ENCODE results near the gene TRAPPC3. TPM values are rescaled to one million over a fixed set of nuclear protein-coding genes. Genes with fewer than 3 reads are reported as not detected.

The TRAPPC3 gene
- total and polyA plus RNA-seq, 2 experiments from 2014 or later = 45.6 to 55.9 TPM

DNA sequence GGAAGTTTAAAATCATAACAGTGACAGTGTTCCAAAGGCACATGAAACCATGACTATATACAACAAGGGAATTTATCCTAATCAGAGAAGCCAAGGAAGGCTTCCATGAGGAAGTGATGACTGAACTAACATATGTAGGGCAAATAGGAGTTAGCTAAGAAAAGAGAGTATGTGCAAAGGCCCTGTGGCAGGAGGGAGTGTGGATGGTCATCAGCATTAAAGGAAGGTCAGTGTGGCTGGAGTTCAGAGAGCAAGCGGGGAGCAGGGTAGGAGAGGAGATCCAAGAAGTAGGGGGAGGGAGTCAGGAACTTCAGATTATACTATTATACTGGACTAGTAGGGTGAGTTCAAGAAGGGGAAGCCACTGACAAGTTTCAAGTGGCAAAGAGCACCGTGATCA lies 15.1 kb upstream of the TRAPPC3 start:
- H3K27me3 Mint-ChIP-seq (ENCODE audit: insufficient read depth, low read depth, poor library complexity) = peaks cover 8% of the 10 kb centered on the region
- H3K4me3 Mint-ChIP-seq = no peak overlapping the region
- Histone ChIP-seq H3K27me3 (ENCODE audit: insufficient read depth) (no peaks in the 10 kb centered on the region), H3F3A (replicated peaks; ENCODE audit: low read depth) (peaks cover 7% of the 10 kb centered on the region; the same call in 1 of the 2 replicates), H2AFZ (no peak overlapping the region), H3K9me2 (ENCODE audit: insufficient read depth) (no peaks in the 10 kb centered on the region), H3K36me3 (ENCODE audit: insufficient read depth) (no peaks in the 10 kb centered on the region), H3K4me2 (no peak overlapping the region), H3K4me1 (ENCODE audit: insufficient read depth) (peaks cover 13% of the 10 kb centered on the region), H3K27ac (ENCODE audit: low read depth) (no peak overlapping the region), H3K4me3 (no peak overlapping the region), H4K20me1 (replicated peaks; ENCODE audit: insufficient read depth) (peaks cover 13% of the 10 kb centered on the region), H3K79me2 (replicated peaks; ENCODE audit: insufficient read depth) (peaks cover 20% of the 10 kb centered on the region)
- peaks cover under 1% of the 10 kb centered on the region; the same call in 2 of the 3 replicates for H3K36me3 Mint-ChIP-seq (ENCODE audit: low read depth)
- H3K4me1 Mint-ChIP-seq = peaks cover 24% of the 10 kb centered on the region
- no peak overlapping the region for H3K27ac Mint-ChIP-seq
- ATAC-seq = no peak
- H3K9me3 Mint-ChIP-seq = no peaks in the 10 kb centered on the region
- DNase-seq (ENCODE audit: low spot score) = no peak
- TF ChIP-seq, protein P1, sequence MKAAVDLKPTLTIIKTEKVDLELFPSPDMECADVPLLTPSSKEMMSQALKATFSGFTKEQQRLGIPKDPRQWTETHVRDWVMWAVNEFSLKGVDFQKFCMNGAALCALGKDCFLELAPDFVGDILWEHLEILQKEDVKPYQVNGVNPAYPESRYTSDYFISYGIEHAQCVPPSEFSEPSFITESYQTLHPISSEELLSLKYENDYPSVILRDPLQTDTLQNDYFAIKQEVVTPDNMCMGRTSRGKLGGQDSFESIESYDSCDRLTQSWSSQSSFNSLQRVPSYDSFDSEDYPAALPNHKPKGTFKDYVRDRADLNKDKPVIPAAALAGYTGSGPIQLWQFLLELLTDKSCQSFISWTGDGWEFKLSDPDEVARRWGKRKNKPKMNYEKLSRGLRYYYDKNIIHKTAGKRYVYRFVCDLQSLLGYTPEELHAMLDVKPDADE (IDR thresholded peaks at IDR 0.05) = no peak
- TF ChIP-seq ZNF331 (CRISPR knock-in tag; IDR thresholded peaks at IDR 0.05; ENCODE audit: low read depth) (no peak), EZH2 (IDR thresholded peaks at IDR 0.05; ENCODE audit: low read depth, unreplicated experiment) (no peak), ZNF114 (CRISPR knock-in tag; IDR thresholded peaks at IDR 0.05) (no peak), JUNB (IDR thresholded peaks at IDR 0.05; ENCODE audit: unreplicated experiment) (no peak), EZH2phosphoT487 (IDR thresholded peaks at IDR 0.05; ENCODE audit: unreplicated experiment) (no peak), CREB1 (CRISPR knock-in tag; IDR thresholded peaks at IDR 0.05; ENCODE audit: low read depth) (no peak), STAT1 (IDR thresholded peaks at IDR 0.05; ENCODE audit: unreplicated experiment) (no peak), NANOG (IDR thresholded peaks at IDR 0.05; ENCODE audit: borderline replicate concordance) (no peak), POLR2AphosphoS5 (IDR thresholded peaks at IDR 0.05; ENCODE audit: low read depth) (no peak)
- TF ChIP-seq, protein P2, sequence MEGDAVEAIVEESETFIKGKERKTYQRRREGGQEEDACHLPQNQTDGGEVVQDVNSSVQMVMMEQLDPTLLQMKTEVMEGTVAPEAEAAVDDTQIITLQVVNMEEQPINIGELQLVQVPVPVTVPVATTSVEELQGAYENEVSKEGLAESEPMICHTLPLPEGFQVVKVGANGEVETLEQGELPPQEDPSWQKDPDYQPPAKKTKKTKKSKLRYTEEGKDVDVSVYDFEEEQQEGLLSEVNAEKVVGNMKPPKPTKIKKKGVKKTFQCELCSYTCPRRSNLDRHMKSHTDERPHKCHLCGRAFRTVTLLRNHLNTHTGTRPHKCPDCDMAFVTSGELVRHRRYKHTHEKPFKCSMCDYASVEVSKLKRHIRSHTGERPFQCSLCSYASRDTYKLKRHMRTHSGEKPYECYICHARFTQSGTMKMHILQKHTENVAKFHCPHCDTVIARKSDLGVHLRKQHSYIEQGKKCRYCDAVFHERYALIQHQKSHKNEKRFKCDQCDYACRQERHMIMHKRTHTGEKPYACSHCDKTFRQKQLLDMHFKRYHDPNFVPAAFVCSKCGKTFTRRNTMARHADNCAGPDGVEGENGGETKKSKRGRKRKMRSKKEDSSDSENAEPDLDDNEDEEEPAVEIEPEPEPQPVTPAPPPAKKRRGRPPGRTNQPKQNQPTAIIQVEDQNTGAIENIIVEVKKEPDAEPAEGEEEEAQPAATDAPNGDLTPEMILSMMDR (conservative IDR thresholded peaks at IDR 0.05; ENCODE audit: low read depth in 2 of 2) = no peak
- TF ChIP-seq, protein P3, sequence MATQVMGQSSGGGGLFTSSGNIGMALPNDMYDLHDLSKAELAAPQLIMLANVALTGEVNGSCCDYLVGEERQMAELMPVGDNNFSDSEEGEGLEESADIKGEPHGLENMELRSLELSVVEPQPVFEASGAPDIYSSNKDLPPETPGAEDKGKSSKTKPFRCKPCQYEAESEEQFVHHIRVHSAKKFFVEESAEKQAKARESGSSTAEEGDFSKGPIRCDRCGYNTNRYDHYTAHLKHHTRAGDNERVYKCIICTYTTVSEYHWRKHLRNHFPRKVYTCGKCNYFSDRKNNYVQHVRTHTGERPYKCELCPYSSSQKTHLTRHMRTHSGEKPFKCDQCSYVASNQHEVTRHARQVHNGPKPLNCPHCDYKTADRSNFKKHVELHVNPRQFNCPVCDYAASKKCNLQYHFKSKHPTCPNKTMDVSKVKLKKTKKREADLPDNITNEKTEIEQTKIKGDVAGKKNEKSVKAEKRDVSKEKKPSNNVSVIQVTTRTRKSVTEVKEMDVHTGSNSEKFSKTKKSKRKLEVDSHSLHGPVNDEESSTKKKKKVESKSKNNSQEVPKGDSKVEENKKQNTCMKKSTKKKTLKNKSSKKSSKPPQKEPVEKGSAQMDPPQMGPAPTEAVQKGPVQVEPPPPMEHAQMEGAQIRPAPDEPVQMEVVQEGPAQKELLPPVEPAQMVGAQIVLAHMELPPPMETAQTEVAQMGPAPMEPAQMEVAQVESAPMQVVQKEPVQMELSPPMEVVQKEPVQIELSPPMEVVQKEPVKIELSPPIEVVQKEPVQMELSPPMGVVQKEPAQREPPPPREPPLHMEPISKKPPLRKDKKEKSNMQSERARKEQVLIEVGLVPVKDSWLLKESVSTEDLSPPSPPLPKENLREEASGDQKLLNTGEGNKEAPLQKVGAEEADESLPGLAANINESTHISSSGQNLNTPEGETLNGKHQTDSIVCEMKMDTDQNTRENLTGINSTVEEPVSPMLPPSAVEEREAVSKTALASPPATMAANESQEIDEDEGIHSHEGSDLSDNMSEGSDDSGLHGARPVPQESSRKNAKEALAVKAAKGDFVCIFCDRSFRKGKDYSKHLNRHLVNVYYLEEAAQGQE (IDR thresholded peaks at IDR 0.05; ENCODE audit: unreplicated experiment) = no peak
- TF ChIP-seq, protein P4, sequence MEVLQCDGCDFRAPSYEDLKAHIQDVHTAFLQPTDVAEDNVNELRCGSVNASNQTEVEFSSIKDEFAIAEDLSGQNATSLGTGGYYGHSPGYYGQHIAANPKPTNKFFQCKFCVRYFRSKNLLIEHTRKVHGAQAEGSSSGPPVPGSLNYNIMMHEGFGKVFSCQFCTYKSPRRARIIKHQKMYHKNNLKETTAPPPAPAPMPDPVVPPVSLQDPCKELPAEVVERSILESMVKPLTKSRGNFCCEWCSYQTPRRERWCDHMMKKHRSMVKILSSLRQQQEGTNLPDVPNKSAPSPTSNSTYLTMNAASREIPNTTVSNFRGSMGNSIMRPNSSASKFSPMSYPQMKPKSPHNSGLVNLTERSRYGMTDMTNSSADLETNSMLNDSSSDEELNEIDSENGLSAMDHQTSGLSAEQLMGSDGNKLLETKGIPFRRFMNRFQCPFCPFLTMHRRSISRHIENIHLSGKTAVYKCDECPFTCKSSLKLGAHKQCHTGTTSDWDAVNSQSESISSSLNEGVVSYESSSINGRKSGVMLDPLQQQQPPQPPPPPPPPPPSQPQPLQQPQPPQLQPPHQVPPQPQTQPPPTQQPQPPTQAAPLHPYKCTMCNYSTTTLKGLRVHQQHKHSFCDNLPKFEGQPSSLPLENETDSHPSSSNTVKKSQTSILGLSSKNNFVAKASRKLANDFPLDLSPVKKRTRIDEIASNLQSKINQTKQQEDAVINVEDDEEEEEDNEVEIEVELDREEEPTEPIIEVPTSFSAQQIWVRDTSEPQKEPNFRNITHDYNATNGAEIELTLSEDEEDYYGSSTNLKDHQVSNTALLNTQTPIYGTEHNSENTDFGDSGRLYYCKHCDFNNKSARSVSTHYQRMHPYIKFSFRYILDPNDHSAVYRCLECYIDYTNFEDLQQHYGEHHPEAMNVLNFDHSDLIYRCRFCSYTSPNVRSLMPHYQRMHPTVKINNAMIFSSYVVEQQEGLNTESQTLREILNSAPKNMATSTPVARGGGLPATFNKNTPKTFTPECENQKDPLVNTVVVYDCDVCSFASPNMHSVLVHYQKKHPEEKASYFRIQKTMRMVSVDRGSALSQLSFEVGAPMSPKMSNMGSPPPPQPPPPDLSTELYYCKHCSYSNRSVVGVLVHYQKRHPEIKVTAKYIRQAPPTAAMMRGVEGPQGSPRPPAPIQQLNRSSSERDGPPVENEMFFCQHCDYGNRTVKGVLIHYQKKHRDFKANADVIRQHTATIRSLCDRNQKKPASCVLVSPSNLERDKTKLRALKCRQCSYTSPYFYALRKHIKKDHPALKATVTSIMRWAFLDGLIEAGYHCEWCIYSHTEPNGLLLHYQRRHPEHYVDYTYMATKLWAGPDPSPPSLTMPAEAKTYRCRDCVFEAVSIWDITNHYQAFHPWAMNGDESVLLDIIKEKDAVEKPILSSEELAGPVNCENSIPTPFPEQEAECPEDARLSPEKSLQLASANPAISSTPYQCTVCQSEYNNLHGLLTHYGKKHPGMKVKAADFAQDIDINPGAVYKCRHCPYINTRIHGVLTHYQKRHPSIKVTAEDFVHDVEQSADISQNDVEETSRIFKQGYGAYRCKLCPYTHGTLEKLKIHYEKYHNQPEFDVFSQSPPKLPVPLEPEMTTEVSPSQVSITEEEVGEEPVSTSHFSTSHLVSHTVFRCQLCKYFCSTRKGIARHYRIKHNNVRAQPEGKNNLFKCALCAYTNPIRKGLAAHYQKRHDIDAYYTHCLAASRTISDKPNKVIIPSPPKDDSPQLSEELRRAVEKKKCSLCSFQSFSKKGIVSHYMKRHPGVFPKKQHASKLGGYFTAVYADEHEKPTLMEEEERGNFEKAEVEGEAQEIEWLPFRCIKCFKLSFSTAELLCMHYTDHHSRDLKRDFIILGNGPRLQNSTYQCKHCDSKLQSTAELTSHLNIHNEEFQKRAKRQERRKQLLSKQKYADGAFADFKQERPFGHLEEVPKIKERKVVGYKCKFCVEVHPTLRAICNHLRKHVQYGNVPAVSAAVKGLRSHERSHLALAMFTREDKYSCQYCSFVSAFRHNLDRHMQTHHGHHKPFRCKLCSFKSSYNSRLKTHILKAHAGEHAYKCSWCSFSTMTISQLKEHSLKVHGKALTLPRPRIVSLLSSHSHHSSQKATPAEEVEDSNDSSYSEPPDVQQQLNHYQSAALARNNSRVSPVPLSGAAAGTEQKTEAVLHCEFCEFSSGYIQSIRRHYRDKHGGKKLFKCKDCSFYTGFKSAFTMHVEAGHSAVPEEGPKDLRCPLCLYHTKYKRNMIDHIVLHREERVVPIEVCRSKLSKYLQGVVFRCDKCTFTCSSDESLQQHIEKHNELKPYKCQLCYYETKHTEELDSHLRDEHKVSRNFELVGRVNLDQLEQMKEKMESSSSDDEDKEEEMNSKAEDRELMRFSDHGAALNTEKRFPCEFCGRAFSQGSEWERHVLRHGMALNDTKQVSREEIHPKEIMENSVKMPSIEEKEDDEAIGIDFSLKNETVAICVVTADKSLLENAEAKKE (CRISPR knock-in tag; IDR thresholded peaks at IDR 0.05) = no peak
